H9 (cell line): ENCODE results near the gene TPD52L3. TPM values are rescaled to one million over a fixed set of nuclear protein-coding genes. Genes with fewer than 3 reads are reported as not detected.

Source experiments
- DNase-seq: peaks from one replicate; pipeline ENCODE4 v3.0.0-alpha.2; 2017
- H2AFZ ChIP-seq: one replicate; pipeline ENCODE4 v1.6.1; 2013; ENCODE audit warnings: mild to moderate bottlenecking, low read length, control low read depth, moderate library complexity
- H2AK5ac ChIP-seq: 2 replicates; pipeline ENCODE4 v1.6.1; 2013; ENCODE audit warnings: low read length, control low read depth, mixed read lengths; ENCODE audit not compliant: insufficient read length
- H2BK120ac ChIP-seq: one replicate; pipeline ENCODE4 v1.6.1; 2013; ENCODE audit warnings: low read depth, mild to moderate bottlenecking, low read length, control low read depth, inconsistent platforms; ENCODE audit not compliant: poor library complexity, severe bottlenecking
- H2BK12ac ChIP-seq: 2 replicates; pipeline ENCODE4 v1.6.1; 2013; ENCODE audit warnings: low read length, control low read depth, mixed read lengths, low read depth; ENCODE audit not compliant: insufficient read length
- H2BK15ac ChIP-seq: 2 replicates; pipeline ENCODE4 v1.6.1; 2013; ENCODE audit warnings: low read depth, low read length, control low read depth
- H2BK20ac ChIP-seq: one replicate; pipeline ENCODE4 v1.6.1; 2013; ENCODE audit warnings: low read depth, mild to moderate bottlenecking, low read length, control low read depth, inconsistent platforms; ENCODE audit not compliant: poor library complexity, severe bottlenecking
- H2BK5ac ChIP-seq: 2 replicates; pipeline ENCODE4 v1.6.1; 2013; ENCODE audit warnings: low read length, control low read depth, mixed read lengths; ENCODE audit not compliant: insufficient read length
- H3K14ac ChIP-seq: 2 replicates; pipeline ENCODE4 v1.6.1; 2013; ENCODE audit warnings: low read length, control low read depth; ENCODE audit not compliant: insufficient read depth
- H3K18ac ChIP-seq: 2 replicates; pipeline ENCODE4 v1.6.1; 2013; ENCODE audit warnings: low read depth, mild to moderate bottlenecking, mixed read lengths, low read length, control low read depth; ENCODE audit not compliant: insufficient read length
- H3K23ac ChIP-seq: 2 replicates; pipeline ENCODE4 v1.6.1; 2013; ENCODE audit warnings: low read length, control low read depth, mixed read lengths, low read depth; ENCODE audit not compliant: insufficient read length
- H3K23me2 ChIP-seq: 2 replicates; pipeline ENCODE4 v1.6.1; 2013; ENCODE audit warnings: low read depth, mild to moderate bottlenecking, mixed read lengths, low read length, control low read depth; ENCODE audit not compliant: insufficient read length, poor library complexity, severe bottlenecking
- H3K27ac ChIP-seq: 2 replicates; pipeline ENCODE4 v1.5.1; 2013; ENCODE audit warnings: low read length, control low read depth, mixed read lengths, low read depth; ENCODE audit not compliant: insufficient read length
- H3K27me3 ChIP-seq: 2 replicates; pipeline ENCODE4 v1.6.1; 2013; ENCODE audit warnings: low read length, control low read depth, inconsistent platforms; ENCODE audit not compliant: insufficient read depth
- H3K4ac ChIP-seq: 2 replicates; pipeline ENCODE4 v1.6.1; 2013; ENCODE audit warnings: low read depth, mild to moderate bottlenecking, control low read depth, inconsistent platforms, low read length, moderate library complexity
- H3K4me1 ChIP-seq: 2 replicates; pipeline ENCODE4 v1.6.1; 2013; ENCODE audit warnings: low read length, control low read depth, inconsistent platforms; ENCODE audit not compliant: insufficient read depth
- H3K4me2 ChIP-seq: 2 replicates; pipeline ENCODE4 v1.6.1; 2013; ENCODE audit warnings: low read length, control low read depth, mixed read lengths; ENCODE audit not compliant: insufficient read length, insufficient read depth
- H3K56ac ChIP-seq: 2 replicates; pipeline ENCODE4 v1.6.1; 2013; ENCODE audit warnings: low read depth, mild to moderate bottlenecking, mixed read lengths, low read length, control low read depth; ENCODE audit not compliant: insufficient read length
- H3K79me1 ChIP-seq: 2 replicates; pipeline ENCODE4 v1.6.1; 2013; ENCODE audit warnings: low read depth, mild to moderate bottlenecking, moderate library complexity, low read length, control low read depth, inconsistent platforms; ENCODE audit not compliant: insufficient read depth, poor library complexity, severe bottlenecking
- H3K79me2 ChIP-seq: 2 replicates; pipeline ENCODE4 v1.6.1; 2013; ENCODE audit warnings: low read length, control low read depth, inconsistent platforms; ENCODE audit not compliant: insufficient read depth
- H3K9ac ChIP-seq: 2 replicates; pipeline ENCODE4 v1.6.1; 2013; ENCODE audit warnings: low read length, control low read depth, mixed read lengths; ENCODE audit not compliant: insufficient read length; ENCODE audit errors: extremely low read depth
- H3K9me3 ChIP-seq: one replicate; pipeline ENCODE4 v1.6.1; 2013; ENCODE audit warnings: low read depth, low read length, inconsistent platforms; ENCODE audit not compliant: control insufficient read depth
- H3T11ph ChIP-seq: one replicate; pipeline ENCODE4 v1.6.1; 2013; ENCODE audit warnings: mild to moderate bottlenecking, low read length, control low read depth, inconsistent platforms
- H4K20me1 ChIP-seq: one replicate; pipeline ENCODE4 v1.6.1; 2013; ENCODE audit not compliant: control insufficient read depth, insufficient read length, insufficient read depth
- H4K5ac ChIP-seq: 2 replicates; pipeline ENCODE4 v1.6.1; 2013; ENCODE audit warnings: low read depth, mild to moderate bottlenecking, mixed read lengths, low read length, control low read depth; ENCODE audit not compliant: insufficient read length
- H4K8ac ChIP-seq: replicated peaks from 2 replicates; pipeline ENCODE4 v1.6.1; 2013; ENCODE audit warnings: low read length, control low read depth, mixed read lengths, low read depth; ENCODE audit not compliant: insufficient read length
- H4K91ac ChIP-seq: 2 replicates; pipeline ENCODE4 v1.6.1; 2013; ENCODE audit warnings: low read depth, mild to moderate bottlenecking, moderate library complexity, mixed read lengths, low read length, control low read depth; ENCODE audit not compliant: insufficient read length
- H3K27ac Mint-ChIP-seq, 3 experiments: 2 replicates in 2 of 3; 3 replicates in 1 of 3; pipeline ENCODE4 v1.8.0; 2020 to 2021; ENCODE audit warnings: mixed read lengths in 3 of 3, mild to moderate bottlenecking in 1 of 3, moderate library complexity in 1 of 3
- H3K27me3 Mint-ChIP-seq: 2 replicates; pipeline ENCODE4 v1.8.0; 2021; ENCODE audit warnings: low read depth, mild to moderate bottlenecking, moderate library complexity, mixed read lengths
- H3K36me3 Mint-ChIP-seq, 3 experiments: 2 replicates in 2 of 3; 3 replicates in 1 of 3; pipeline ENCODE4 v1.8.0; 2020 to 2021; ENCODE audit warnings: low read depth in 3 of 3, mixed read lengths in 3 of 3; ENCODE audit not compliant: insufficient read depth in 1 of 3
- H3K4me1 Mint-ChIP-seq, 2 experiments: 2 replicates each; pipeline ENCODE4 v1.8.0; 2020; ENCODE audit warnings: mixed read lengths in 2 of 2
- H3K4me3 Mint-ChIP-seq, 2 experiments: 2 replicates in 1 of 2; 3 replicates in 1 of 2; pipeline ENCODE4 v1.8.0; 2020 to 2021; ENCODE audit warnings: mild to moderate bottlenecking in 2 of 2, mixed read lengths in 2 of 2, moderate library complexity in 1 of 2
- H3K9me3 Mint-ChIP-seq, 2 experiments: 2 replicates in 1 of 2; 3 replicates in 1 of 2; pipeline ENCODE4 v1.8.0; 2020; ENCODE audit warnings: mild to moderate bottlenecking in 2 of 2, mixed read lengths in 2 of 2, moderate library complexity in 1 of 2
- CTCF ChIP-seq: fragments of 200-600 bp; sonication (generic); conservative IDR thresholded peaks from 3 replicates; pipeline ENCODE4 v1.8.0; 2021; ENCODE audit warnings: antibody characterized with exemption, mild to moderate bottlenecking
- WGBS: extraction: QIAGEN DNeasy Blood & Tissue Kit; methylation state at CpG from one replicate; pipeline ENCODE4 v1.1.7; 2013; ENCODE audit warnings: missing lambda C conversion rate, low lambda C conversion rate, mixed read lengths; ENCODE audit not compliant: insufficient read length; ENCODE audit errors: extremely low coverage; 5-methylcytosine and 5-hydroxymethylcytosine counted together
- total RNA-seq: library from RNA; stranded (reverse); gene quantifications from 2 replicates; pipeline ENCODE4 v1.2.1, GENCODE V29; 2021

TPD52L3 gene
- total RNA-seq, 1 experiment from 2014 or later: not detected

DNA sequence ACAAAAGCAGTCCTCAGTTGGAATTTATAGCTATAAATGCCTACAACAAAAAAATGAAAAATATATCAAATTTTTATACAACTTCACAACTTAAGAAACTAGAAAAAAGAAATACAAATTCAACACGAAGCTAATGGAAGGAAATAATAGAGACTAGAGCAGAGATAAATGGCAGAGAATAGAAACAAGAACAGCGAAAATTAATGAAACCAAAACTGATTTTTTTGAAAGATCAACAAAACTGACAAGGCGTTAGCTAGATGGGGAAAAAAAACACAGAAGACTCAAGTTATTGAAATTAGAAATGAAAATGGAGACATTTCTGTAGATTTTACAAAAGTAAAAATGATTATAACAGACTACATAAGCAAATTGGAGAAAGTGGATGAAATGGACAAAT is 20.6 kb downstream of the TPD52L3 start:
- Histone ChIP-seq H4K20me1 (no peaks in the 10 kb centered on the region), H3K4ac (no peak overlapping the region), H3K9me3 (no peaks in the 10 kb centered on the region), H4K5ac (no peak overlapping the region), H2BK15ac (no peak overlapping the region), H4K91ac (no peak overlapping the region), H2BK5ac (no peak overlapping the region), H3K23me2 (no peaks in the 10 kb centered on the region), H2AFZ (no peak overlapping the region), H2BK20ac (no peak overlapping the region), H3K18ac (no peak overlapping the region), H3K14ac (no peak overlapping the region), H3K27ac (no peak overlapping the region), H3K9ac (no peak overlapping the region), H3T11ph (no peak overlapping the region), H4K8ac (no peak overlapping the region), H2BK12ac (no peak overlapping the region), H3K4me1 (no peaks in the 10 kb centered on the region), H3K23ac (no peak overlapping the region), H3K27me3 (no peaks in the 10 kb centered on the region), H3K79me1 (no peaks in the 10 kb centered on the region), H3K79me2 (no peaks in the 10 kb centered on the region), H3K56ac (no peak overlapping the region), H3K4me2 (no peak overlapping the region), H2AK5ac (no peak overlapping the region), H2BK120ac (no peak overlapping the region)
- Mint-ChIP-seq H3K9me3 (peaks cover 3 to 4% of the 10 kb centered on the region in 2 experiments; a peak in 2 of 5 replicates), H3K27me3 (no peaks in the 10 kb centered on the region), H3K36me3 (no peaks in the 10 kb centered on the region), H3K4me3 (no peak overlapping the region), H3K27ac (no peak overlapping the region), H3K4me1 (peaks cover 6% of the 10 kb centered on the region in 2 experiments)
- no peak for TF ChIP-seq CTCF
- no CpG with 5 or more reads among the region's 3 CpGs for WGBS
- DNase-seq: no peak
